ENCODE results near the gene PTPRN2.
"Not testable (repeated sequence)": the region's sequence is repeated elsewhere in the genome, so short reads cannot be mapped to it uniquely, and the experiment has no call there.

The PTPRN2 gene

GRCh38 chr7:157702311-157703023, 885.2 kb downstream of the PTPRN2 start:
- H3K4me3 ChIP-seq (ENCODE audit: low read depth, low read length) = no peak overlapping the region
- TF ChIP-seq, protein P1, sequence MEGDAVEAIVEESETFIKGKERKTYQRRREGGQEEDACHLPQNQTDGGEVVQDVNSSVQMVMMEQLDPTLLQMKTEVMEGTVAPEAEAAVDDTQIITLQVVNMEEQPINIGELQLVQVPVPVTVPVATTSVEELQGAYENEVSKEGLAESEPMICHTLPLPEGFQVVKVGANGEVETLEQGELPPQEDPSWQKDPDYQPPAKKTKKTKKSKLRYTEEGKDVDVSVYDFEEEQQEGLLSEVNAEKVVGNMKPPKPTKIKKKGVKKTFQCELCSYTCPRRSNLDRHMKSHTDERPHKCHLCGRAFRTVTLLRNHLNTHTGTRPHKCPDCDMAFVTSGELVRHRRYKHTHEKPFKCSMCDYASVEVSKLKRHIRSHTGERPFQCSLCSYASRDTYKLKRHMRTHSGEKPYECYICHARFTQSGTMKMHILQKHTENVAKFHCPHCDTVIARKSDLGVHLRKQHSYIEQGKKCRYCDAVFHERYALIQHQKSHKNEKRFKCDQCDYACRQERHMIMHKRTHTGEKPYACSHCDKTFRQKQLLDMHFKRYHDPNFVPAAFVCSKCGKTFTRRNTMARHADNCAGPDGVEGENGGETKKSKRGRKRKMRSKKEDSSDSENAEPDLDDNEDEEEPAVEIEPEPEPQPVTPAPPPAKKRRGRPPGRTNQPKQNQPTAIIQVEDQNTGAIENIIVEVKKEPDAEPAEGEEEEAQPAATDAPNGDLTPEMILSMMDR (conservative IDR thresholded peaks at IDR 0.05; ENCODE audit: low read depth, low read length) = no peak
- DNase-seq (ENCODE audit: low read depth) = no peak

DNA sequence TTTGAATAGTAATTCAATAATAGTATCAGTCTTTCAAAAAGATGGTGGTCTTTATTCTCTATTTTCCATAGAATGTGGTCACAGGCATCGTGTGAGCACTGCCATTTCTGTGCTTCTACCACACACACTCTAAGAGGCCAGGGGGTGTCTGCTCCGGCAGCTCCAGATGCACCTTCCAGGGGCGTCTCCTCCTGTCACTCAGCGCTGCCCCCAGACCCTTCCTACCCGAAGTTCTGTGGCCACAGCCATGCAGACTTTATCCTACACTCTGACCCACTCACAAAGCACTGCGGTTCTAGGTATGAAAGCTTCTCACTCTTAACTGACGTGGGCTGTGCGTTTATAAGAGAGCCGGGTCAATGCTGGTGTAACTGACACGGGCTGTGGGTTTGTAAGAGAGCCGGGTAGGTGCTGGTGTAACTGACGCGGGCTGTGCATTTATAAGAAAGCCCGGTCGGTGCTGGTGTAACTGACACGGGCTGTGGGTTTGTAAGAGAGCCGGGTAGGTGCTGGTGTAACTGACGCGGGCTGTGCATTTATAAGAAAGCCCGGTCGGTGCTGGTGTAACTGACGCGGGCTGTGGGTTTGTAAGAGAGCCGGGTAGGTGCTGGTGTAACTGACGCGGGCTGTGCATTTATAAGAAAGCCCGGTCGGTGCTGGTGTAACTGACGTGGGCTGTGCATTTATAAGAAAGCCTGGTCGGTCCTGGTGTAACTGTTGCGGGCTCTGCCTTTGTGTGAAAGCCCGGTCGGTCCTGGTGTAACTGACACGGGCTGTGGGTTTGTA, 886.0 kb downstream of the PTPRN2 start:
- not testable (repeated sequence) for DNase-seq (ENCODE audit: low read depth); H3K4me3 ChIP-seq (ENCODE audit: low read depth, low read length)

GRCh38 chr7:157700231-157701005, 887.2 kb downstream of the PTPRN2 start:
- H3K4me3 ChIP-seq (ENCODE audit: low read depth, low read length) = no peak overlapping the region
- no peak for DNase-seq (ENCODE audit: low read depth)
- TF ChIP-seq, protein P1 (conservative IDR thresholded peaks at IDR 0.05; ENCODE audit: low read depth, low read length) = no peak

GRCh38 chr7:157699357-157700013, 888.1 kb downstream of the PTPRN2 start:
- no peak overlapping the region for H3K4me3 ChIP-seq (ENCODE audit: low read depth, low read length)
- DNase-seq (ENCODE audit: low read depth) = no peak
- TF ChIP-seq, protein P1 (conservative IDR thresholded peaks at IDR 0.05; ENCODE audit: low read depth, low read length) = no peak

DNA sequence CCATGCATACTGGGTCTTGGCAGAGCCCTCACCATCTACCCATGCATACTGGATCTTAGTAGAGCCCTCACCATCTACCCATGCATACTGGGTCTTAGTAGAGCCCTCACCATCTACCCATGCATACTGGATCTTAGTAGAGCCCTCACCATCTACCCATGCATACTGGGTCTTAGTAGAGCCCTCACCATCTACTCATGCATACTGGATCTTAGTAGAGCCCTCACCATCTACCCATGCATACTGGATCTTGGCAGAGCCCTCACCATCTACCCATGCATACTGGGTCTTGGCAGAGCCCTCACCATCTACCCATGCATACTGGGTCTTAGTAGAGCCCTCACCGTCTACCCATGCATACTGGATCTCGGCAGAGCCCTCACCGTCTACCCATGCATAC, 890.3 kb downstream of the PTPRN2 start:
- not testable (repeated sequence) for DNase-seq (ENCODE audit: low read depth); H3K4me3 ChIP-seq (ENCODE audit: low read depth, low read length)

DNA sequence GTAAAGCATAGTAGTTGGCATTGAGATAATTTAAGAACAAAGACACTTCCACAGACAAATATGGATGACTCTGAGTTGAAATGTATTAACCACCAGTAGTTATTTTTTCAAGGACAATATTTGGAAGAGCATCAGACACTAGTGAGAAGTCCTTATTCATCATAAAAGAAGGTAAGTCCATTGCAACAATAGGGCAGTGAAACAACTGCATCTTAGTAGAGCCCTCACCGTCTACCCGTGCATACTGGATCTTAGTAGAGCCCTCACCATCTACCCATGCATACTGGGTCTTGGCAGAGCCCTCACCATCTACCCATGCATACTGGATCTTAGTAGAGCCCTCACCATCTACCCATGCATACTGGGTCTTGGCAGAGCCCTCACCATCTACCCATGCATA, 892.0 kb downstream of the PTPRN2 start:
- not testable (repeated sequence) for DNase-seq (ENCODE audit: low read depth); H3K4me3 ChIP-seq (ENCODE audit: low read depth, low read length)

DNA sequence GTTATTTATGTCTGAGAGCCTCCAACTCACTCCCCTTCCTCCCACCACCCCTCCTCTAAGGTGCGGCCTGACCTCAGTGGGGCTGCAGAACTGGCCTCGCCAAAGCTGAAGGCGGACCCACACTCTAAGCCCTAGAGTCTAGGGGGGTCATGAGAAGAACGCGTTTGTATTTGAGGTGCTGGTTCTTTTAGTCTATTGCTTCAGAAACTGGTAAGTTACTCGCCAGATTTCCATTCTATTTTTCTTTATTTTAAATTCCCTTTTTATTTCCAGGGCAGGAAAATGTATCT, 893.3 kb downstream of the PTPRN2 start:
- TF ChIP-seq, protein P1 (conservative IDR thresholded peaks at IDR 0.05; ENCODE audit: low read depth, low read length) = no peak
- DNase-seq (ENCODE audit: low read depth) = no peak
- H3K4me3 ChIP-seq (ENCODE audit: low read depth, low read length) = no peak overlapping the region

All from choroid plexus epithelial cell (primary cell).